AG04449 (cell line): Measurements from ENCODE around the gene MAP7D1.
A peak's percentile ranks its signal among the peaks of the same experiment; 100 is the strongest.

Source experiments
- CTCF ChIA-PET: fragments of 350-600 bp; formaldehyde crosslinking; extraction: SDS; loops from one replicate; lab custom pipeline; 2021; ENCODE audit warnings: antibody characterized with exemption; lab: Yijun Ruan, JAX
- POLR2A ChIA-PET: fragments of 400-600, 350-600 bp; formaldehyde crosslinking; extraction: SDS; loops from one replicate; lab custom pipeline; 2020; ENCODE audit warnings: antibody characterized with exemption, inconsistent platforms; lab: Yijun Ruan, JAX
- DNase-seq: peaks from one replicate; pipeline ENCODE4 v3.0.0-alpha.2; 2010; ENCODE audit warnings: low read depth, low spot score
- H3K4me3 ChIP-seq: 2 replicates; pipeline ENCODE4 v1.5.1; 2011; ENCODE audit warnings: low read depth, mild to moderate bottlenecking, control low read depth, low read length
- CTCF ChIP-seq: IDR thresholded peaks from one replicate; pipeline ENCODE4 v1.5.1; 2011; ENCODE audit warnings: mild to moderate bottlenecking, moderate library complexity, low read length, control low read depth, inconsistent platforms; ENCODE audit not compliant: insufficient read depth; ENCODE audit errors: missing control alignments

The MAP7D1 gene

DNA sequence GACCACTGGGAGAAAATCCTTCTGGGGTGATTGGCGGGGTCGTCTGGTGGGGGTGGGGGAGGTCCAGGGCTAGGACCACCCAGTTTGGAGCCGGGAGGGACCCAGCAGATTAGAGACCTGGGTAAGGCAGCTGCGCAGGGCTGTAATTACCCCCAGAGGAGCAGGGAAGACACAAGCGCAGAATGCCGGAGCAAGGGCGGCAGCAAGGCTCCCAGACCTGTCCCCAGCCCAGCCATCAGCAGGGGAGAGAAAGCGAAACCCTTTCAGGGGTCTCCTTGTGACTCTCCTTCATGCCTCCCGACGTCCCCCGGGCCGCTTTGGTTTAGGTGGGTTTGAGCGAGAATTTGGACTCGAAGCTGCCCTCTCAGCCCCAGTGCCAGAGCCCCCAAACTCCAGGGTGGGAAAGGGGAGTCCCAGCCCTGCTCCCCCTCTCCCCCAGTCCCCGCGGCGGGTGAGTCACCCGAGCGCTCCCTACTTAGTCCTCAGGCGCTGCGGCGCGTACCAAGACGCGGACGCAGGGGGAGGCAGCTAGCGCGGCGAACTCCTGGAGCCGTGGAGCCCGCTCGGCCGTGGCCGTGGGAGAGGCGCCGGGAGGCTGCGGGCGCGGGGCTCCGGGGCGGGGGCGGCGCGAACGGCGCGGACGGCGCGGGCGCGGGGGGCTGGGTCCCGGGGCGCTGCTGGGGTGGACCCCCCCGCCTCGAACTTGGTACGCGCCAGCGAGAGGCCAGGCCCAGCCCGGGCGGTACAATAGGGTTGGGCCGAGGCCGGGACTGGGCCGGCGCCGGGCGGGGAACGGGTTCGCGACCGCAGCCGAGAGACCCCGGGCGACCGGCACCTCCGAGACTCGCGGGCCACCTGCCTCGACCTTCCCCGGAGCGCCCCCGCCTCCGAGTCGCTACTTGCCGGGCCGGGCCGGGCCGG is at the start of gene MAP7D1:
Gene MAP7D1 (plus strand): TSS at position 753 of the 921 bp plus-strand sequence. CDS start 258 bp downstream, outside the sequence.
- no peak for DNase-seq
- POLR2A ChIA-PET: interaction anchor here (0.6 to 2.6 kb wide), 8 partner anchors 17 to 587 kb away, joined by 3 to 8 read pairs (median 3); partner anchors contain the start of gene THRAP3
- peak within 1 kb of the TSS; percentile 97 for H3K4me3 ChIP-seq
- CTCF ChIA-PET: interaction anchor here (1.2 to 10.3 kb wide), 8 partner anchors 21 to 134 kb away, joined by 3 to 164 read pairs (median 4); partner anchors contain the start of gene THRAP3
- TF ChIP-seq CTCF: no peak

- DNase-seq: no peak
- no peak for TF ChIP-seq CTCF
- H3K4me3 ChIP-seq: no peak overlapping the region
- ChIA-PET CTCF (interaction anchor here (0.8 to 18.7 kb wide), 8 partner anchors 9 to 82 kb away, joined by 3 to 453 read pairs (median 5); partner anchors contain the start of gene TRAPPC3), POLR2A (interaction anchor here (0.5 to 2.2 kb wide), 2 partner anchors 27 to 40 kb away, joined by 5 to 8 read pairs; no protein-coding TSS in a partner anchor)
Observed at GRCh38 chr1:36106269-36106668, 49.7 kb upstream of the MAP7D1 start.

DNA sequence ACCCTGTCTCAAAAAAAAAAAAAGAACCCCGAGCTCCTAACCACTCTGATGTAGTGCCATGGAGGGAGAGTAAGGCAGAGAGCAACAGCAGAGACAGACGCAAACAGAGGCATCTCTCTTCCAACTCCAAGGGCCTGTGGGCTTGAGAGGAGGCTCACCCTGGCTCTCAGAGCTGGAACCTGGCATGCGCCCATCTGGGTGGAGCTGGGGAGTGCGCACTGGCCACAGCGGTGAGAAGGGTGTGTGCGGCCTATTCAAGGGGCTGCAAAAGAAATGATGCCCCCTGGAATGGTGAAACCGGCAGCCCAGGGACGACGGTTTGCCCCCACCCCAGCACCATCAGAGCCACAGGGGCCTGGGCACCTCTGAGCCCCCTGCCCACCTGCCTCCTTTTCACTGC is 48.6 kb upstream of the MAP7D1 start:
- DNase-seq: no peak
- CTCF ChIA-PET: interaction anchor here (0.8 to 18.7 kb wide), 6 partner anchors 9 to 54 kb away, joined by 3 to 453 read pairs (median 12); partner anchors contain the start of gene TRAPPC3
- H3K4me3 ChIP-seq: no peak overlapping the region
- POLR2A ChIA-PET: interaction anchor here (2.2 kb wide), 1 partner anchor 26 kb away, joined by 8 read pairs; no protein-coding TSS in a partner anchor
- no peak for TF ChIP-seq CTCF

- CTCF ChIA-PET: interaction anchor here (1.3 to 18.7 kb wide), 5 partner anchors 8 to 41 kb away, joined by 4 to 453 read pairs (median 16); partner anchors contain the start of gene TRAPPC3
- peak; percentile 73 for DNase-seq
- POLR2A ChIA-PET: interaction anchor here (1.1 kb wide), 1 partner anchor 48 kb away, joined by 5 read pairs; no protein-coding TSS in a partner anchor
- no peak overlapping the region for H3K4me3 ChIP-seq
- TF ChIP-seq CTCF: no peak
Observed at GRCh38 chr1:36108314-36108713, 47.6 kb upstream of the MAP7D1 start.

DNA sequence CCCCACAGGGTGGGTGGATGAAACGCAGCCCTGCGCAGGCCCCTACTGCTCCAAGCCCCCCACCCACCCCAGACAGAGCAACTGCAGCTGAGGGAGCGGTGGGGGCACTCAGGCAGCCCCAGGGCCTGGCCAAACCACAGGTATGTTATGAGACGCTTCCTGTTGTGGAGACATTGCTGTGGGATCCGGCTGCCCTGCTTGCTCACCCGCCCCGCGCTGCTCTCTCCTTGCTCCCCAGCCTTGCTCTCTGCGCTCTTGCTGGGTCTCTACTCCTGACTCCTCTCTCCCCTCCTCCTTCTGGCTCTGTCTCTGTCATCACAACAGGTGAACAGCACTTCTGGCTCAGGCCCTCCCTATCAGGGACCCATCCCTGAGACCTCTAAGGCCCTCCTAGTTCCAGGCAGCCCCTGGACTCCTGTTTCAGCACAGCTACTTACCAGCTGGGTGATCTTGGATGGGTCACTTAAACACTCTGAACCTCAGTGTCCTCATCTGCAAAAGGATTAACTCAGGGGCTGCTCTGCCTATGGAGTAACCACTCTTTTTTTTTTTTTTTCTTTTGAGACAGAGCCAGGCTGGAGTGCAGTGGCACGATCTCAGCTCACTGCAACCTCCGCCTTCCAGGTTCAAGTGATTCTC is 46.8 kb upstream of the MAP7D1 start:
- DNase-seq: no peak
- TF ChIP-seq CTCF: no peak
- no peak overlapping the region for H3K4me3 ChIP-seq
- ChIA-PET POLR2A (interaction anchor here (0.7 to 1.1 kb wide), 2 partner anchors 10 to 48 kb away, joined by 3 to 5 read pairs; no protein-coding TSS in a partner anchor), CTCF (interaction anchor here (0.6 to 18.7 kb wide), 8 partner anchors 9 to 287 kb away, joined by 3 to 453 read pairs (median 4); partner anchors contain the start of gene TRAPPC3)
